NT2/D1 (cell line): ENCODE measurements around the gene GLRX.

ENCODE experiments used
- YY1 ChIP-seq: IDR thresholded peaks from 2 replicates; pipeline ENCODE4 v1.6.1; 2011; ENCODE audit not compliant: insufficient read length, insufficient read depth
- ZNF274 ChIP-seq: IDR thresholded peaks from 2 replicates; pipeline ENCODE4 v1.6.1; 2011; ENCODE audit warnings: mild to moderate bottlenecking, low read depth, low read length

DNA sequence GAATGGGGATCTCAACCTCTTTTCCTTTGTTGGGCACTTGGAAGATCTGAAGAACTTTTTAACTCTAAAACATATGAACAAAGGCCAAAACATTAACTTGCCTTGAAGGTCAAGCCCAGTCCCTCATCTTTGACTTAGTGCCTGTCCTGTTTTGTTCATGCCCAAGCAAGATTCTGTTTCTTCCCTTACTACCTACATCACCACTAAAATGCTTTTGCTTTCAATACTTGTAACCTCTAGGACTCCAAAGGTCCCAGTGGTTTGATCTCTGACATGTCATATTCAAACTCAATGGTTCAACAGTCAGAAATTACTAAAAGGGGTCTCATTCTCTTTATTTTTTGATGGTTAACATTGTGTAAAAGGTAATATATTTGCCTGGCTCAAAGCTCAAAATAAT, 24.0 kb downstream of the GLRX start:
- TF ChIP-seq ZNF274 (no peak), YY1 (no peak)
